Smooth muscle cell (in vitro differentiated cells): ENCODE data around the gene CYBRD1. TPM values are rescaled to one million over a fixed set of nuclear protein-coding genes. Genes with fewer than 3 reads are reported as not detected.

Experiments used
- DNase-seq: peaks from one replicate; lab custom pipeline; 2025; ENCODE audit not compliant: unreplicated experiment; lab: John Stamatoyannopoulos, UW
- H2AFZ ChIP-seq: fragments of 200-600 bp; sonication (generic); 2 replicates; pipeline ENCODE4 v1.6.0; 2016; ENCODE audit warnings: antibody characterized with exemption, low read depth, mild to moderate bottlenecking
- H3F3A ChIP-seq: fragments of 200-600 bp; sonication (generic); 2 replicates; pipeline ENCODE4 v1.6.0; 2017; ENCODE audit warnings: antibody characterized with exemption, low read depth
- H3K27ac ChIP-seq: fragments of 200-600 bp; sonication (generic); 2 replicates; pipeline ENCODE4 v1.5.1; 2016; ENCODE audit warnings: low read depth, mild to moderate bottlenecking
- H3K27me3 ChIP-seq: fragments of 200-600 bp; sonication (generic); 2 replicates; pipeline ENCODE4 v1.6.1; 2016; ENCODE audit warnings: low read depth, mild to moderate bottlenecking
- H3K36me3 ChIP-seq: fragments of 200-600 bp; sonication (generic); 2 replicates; pipeline ENCODE4 v1.5.1; 2016; ENCODE audit warnings: low read depth
- H3K4me1 ChIP-seq: fragments of 200-600 bp; sonication (generic); 2 replicates; pipeline ENCODE4 v1.5.1; 2016; ENCODE audit warnings: low read depth
- H3K4me2 ChIP-seq: fragments of 200-600 bp; sonication (generic); 2 replicates; pipeline ENCODE4 v1.6.0; 2016; ENCODE audit warnings: mild to moderate bottlenecking
- H3K4me3 ChIP-seq: fragments of 200-600 bp; sonication (generic); 2 replicates; pipeline ENCODE4 v1.5.1; 2016; ENCODE audit warnings: mild to moderate bottlenecking
- H3K79me2 ChIP-seq: fragments of 200-600 bp; sonication (generic); 2 replicates; pipeline ENCODE4 v1.6.0; 2016; ENCODE audit warnings: low read depth, mild to moderate bottlenecking
- H3K9ac ChIP-seq: fragments of 200-600 bp; sonication (generic); 2 replicates; pipeline ENCODE4 v1.6.0; 2016; ENCODE audit warnings: low read depth
- H3K9me3 ChIP-seq: fragments of 200-600 bp; sonication (generic); replicated peaks from 2 replicates; pipeline ENCODE4 v1.5.1; 2016; ENCODE audit warnings: low read depth
- H4K20me1 ChIP-seq: fragments of 200-600 bp; sonication (generic); 2 replicates; pipeline ENCODE4 v1.6.0; 2016; ENCODE audit warnings: low read depth
- CTCF ChIP-seq: fragments of 200-600 bp; sonication (generic); IDR thresholded peaks from 2 replicates; pipeline ENCODE4 v1.5.1; 2017; ENCODE audit warnings: borderline replicate concordance, mild to moderate bottlenecking, antibody characterized with exemption; ENCODE audit not compliant: insufficient read depth, poor library complexity, severe bottlenecking
- WGBS: methylation state at CpG from one replicate; pipeline ENCODE4 v1.1.7; 2016; ENCODE audit warnings: low lambda C conversion rate; 5-methylcytosine and 5-hydroxymethylcytosine counted together
- polyA plus RNA-seq: library from polyadenylated mRNA; unstranded; fragments of >200 nt; fragmentation: Nextera tagmentation; extraction: Ambion mirVana; gene quantifications from 2 replicates; pipeline ENCODE4 v1.2.1, GENCODE V29; 2016
- total RNA-seq: library from RNA; depleted of rRNA; stranded (reverse); fragments of >200 nt; gene quantifications from 2 replicates; pipeline ENCODE4 v1.2.3, GENCODE V29; 2014

CYBRD1 gene
- total and polyA plus RNA-seq, 2 experiments from 2014 or later, result 41.3 to 61.5 TPM

DNA sequence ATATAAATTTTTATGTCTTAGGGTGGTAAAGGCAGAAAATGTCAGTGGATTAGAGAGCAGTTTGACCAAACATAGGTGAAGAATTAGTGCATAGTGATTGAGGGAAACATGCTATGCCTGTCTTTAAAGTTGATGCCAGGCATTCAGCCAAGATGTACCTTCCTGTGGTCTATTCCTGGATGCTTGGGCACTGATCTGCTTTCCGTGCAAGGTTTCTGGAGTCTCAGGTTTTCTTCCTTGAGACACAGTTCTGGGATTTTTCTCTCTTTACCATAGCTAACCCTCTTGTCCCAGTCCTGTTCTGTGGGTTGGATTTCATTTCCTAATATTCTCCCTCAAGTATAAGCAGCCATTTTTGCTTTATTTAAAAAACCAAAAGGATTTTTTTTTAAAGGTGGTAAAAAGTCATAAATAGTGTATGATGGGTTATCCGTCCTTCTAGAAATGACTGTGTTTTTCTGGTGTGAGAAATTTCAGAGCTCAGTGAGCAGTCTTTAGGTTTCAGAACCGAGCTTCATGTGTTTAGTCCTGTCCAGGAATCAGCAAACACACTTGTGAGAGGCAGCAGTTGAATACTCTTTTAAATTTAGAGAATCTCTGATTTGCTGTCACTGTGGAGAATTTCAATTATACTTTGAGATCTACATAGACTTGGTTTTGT, 43.0 kb upstream of the CYBRD1 start:
- Histone ChIP-seq H3K79me2 (no peaks in the 10 kb centered on the region), H3K27ac (no peak overlapping the region), H4K20me1 (no peaks in the 10 kb centered on the region), H3K36me3 (peaks cover 10% of the 10 kb centered on the region), H3K9ac (no peak overlapping the region), H3F3A (no peaks in the 10 kb centered on the region), H3K27me3 (no peaks in the 10 kb centered on the region), H3K4me3 (no peak overlapping the region), H2AFZ (no peak overlapping the region), H3K9me3 (no peaks in the 10 kb centered on the region), H3K4me1 (no peaks in the 10 kb centered on the region), H3K4me2 (no peak overlapping the region)
- no peak for TF ChIP-seq CTCF
- 87% methylated on average over 3 of the region's 3 CpGs for WGBS
- no peak for DNase-seq

- Histone ChIP-seq H3K9ac (no peak overlapping the region), H3F3A (no peaks in the 10 kb centered on the region), H3K79me2 (no peaks in the 10 kb centered on the region), H2AFZ (no peak overlapping the region), H3K9me3 (no peaks in the 10 kb centered on the region), H4K20me1 (no peaks in the 10 kb centered on the region), H3K27ac (no peak overlapping the region), H3K27me3 (no peaks in the 10 kb centered on the region), H3K36me3 (peaks cover 10% of the 10 kb centered on the region), H3K4me2 (no peak overlapping the region), H3K4me3 (no peak overlapping the region), H3K4me1 (no peaks in the 10 kb centered on the region)
- WGBS, result 78% methylated on average over 1 of the region's 1 CpG
- no peak for TF ChIP-seq CTCF
- DNase-seq, result no peak
Observed at GRCh38 chr2:171480908-171481307, 41.4 kb upstream of the CYBRD1 start.

GRCh38 chr2:171482308-171482707, 40.0 kb upstream of the CYBRD1 start:
- no peak overlapping the region for H2AFZ ChIP-seq
- no peak overlapping the region for H3K27ac ChIP-seq
- H3F3A ChIP-seq, result no peaks in the 10 kb centered on the region
- no peaks in the 10 kb centered on the region for H3K79me2 ChIP-seq
- H3K4me1 ChIP-seq, result no peaks in the 10 kb centered on the region
- no peak for TF ChIP-seq CTCF
- H3K9ac ChIP-seq, result no peak overlapping the region
- peaks cover 10% of the 10 kb centered on the region for H3K36me3 ChIP-seq
- H3K4me3 ChIP-seq, result no peak overlapping the region
- no peak overlapping the region for H3K4me2 ChIP-seq
- H4K20me1 ChIP-seq, result no peaks in the 10 kb centered on the region
- H3K9me3 ChIP-seq, result no peaks in the 10 kb centered on the region
- no peak for DNase-seq
- no peaks in the 10 kb centered on the region for H3K27me3 ChIP-seq

- Histone ChIP-seq H3K9me3 (no peaks in the 10 kb centered on the region), H3K27ac (no peak overlapping the region), H3F3A (no peaks in the 10 kb centered on the region), H2AFZ (no peak overlapping the region), H3K4me1 (no peaks in the 10 kb centered on the region), H3K9ac (no peak overlapping the region), H3K36me3 (peaks cover 10% of the 10 kb centered on the region), H3K79me2 (no peaks in the 10 kb centered on the region), H4K20me1 (no peaks in the 10 kb centered on the region), H3K4me3 (no peak overlapping the region), H3K4me2 (no peak overlapping the region), H3K27me3 (no peaks in the 10 kb centered on the region)
- WGBS, result 64% methylated on average over 3 of the region's 3 CpGs
- no peak for TF ChIP-seq CTCF
- DNase-seq, result no peak
Observed at GRCh38 chr2:171482877-171483276, 39.4 kb upstream of the CYBRD1 start.
